ENCODE results near the gene NCAM1.

- TF ChIP-seq CTCF (IDR thresholded peaks at IDR 0.05) (no peak), POLR2AphosphoS5 (IDR thresholded peaks at IDR 0.05) (no peak), EP300 (IDR thresholded peaks at IDR 0.05) (no peak)
Measured at GRCh38 chr11:113048820-113049768, 87.9 kb downstream of the NCAM1 start.

Measured in upper lobe of left lung (tissue), 4 donors.